GM12878 (cell line): ENCODE results near the gene PRDM16.

Experiments used
- EZH2 ChIP-seq: IDR thresholded peaks from 2 replicates; pipeline ENCODE4 v1.6.1; 2012; ENCODE audit warnings: low read depth, mild to moderate bottlenecking, control low read depth, inconsistent platforms, low read length, borderline replicate concordance; ENCODE audit not compliant: control insufficient read depth
- IKZF1 ChIP-seq: fragments of 450-650 bp; conservative IDR thresholded peaks from 2 replicates; pipeline ENCODE4 v1.6.1; 2017; ENCODE audit warnings: antibody characterized with exemption, mild to moderate bottlenecking

GRCh38 chr1:3441410-3441847, 372.4 kb downstream of the PRDM16 start:
- TF ChIP-seq EZH2, result no peak
- TF ChIP-seq IKZF1, result no peak
